GM23248 (cell line): ENCODE results near the gene FCER2.

ENCODE experiments used
- EZH2 ChIP-seq: fragments of 200-600 bp; sonication (generic); IDR thresholded peaks from 2 replicates; pipeline ENCODE4 v1.6.1; 2018; ENCODE audit warnings: antibody characterized with exemption, mild to moderate bottlenecking; ENCODE audit not compliant: insufficient read depth, poor library complexity, severe bottlenecking
- EZH2phosphoT487 ChIP-seq: fragments of 200-600 bp; sonication (generic); IDR thresholded peaks from 2 replicates; pipeline ENCODE4 v1.6.1; 2018; ENCODE audit warnings: antibody characterized with exemption, moderate library complexity, mild to moderate bottlenecking, low read depth; ENCODE audit not compliant: insufficient read depth

DNA sequence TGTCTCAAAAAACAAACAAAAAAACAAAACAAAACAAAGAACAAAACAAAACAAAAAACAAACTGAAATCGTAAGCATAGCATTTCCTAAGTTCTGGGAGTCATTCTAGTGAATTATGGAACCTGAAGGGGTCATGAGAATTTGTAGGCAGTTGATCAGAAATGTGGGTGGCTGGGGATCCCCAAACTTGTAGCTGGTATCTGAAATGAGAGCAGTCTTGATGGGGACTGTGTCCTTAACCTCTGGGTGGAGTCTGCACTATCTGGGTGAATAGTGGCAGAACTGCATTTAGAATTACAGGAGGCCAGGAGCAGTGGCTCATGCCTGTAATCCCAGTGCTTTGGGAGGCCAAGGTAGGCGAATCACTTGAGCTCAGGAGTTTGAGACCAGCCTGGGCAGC is 23.9 kb upstream of the FCER2 start:
- TF ChIP-seq EZH2 (no peak), EZH2phosphoT487 (no peak)
